Activated CD4-positive, alpha-beta memory T cell treated with anti-CD3 and anti-CD28 coated beads for 36 hours (primary cell): ENCODE measurements around the gene ZDHHC22. TPM values are rescaled to one million over a fixed set of nuclear protein-coding genes. Genes with fewer than 3 reads are reported as not detected.

Experiments used
- CTCF ChIA-PET: fragments of 350-600 bp; sonication (Branson Sonifier 250); formaldehyde crosslinking; loops from one replicate; lab custom pipeline; 2021; ENCODE audit warnings: antibody characterized with exemption, inconsistent platforms; lab: Charles Lee
- POLR2A ChIA-PET: fragments of 350-600 bp; sonication (Branson Sonifier 250); formaldehyde crosslinking; loops from one replicate; lab custom pipeline; 2021; ENCODE audit warnings: antibody characterized with exemption; lab: Charles Lee
- DNase-seq: peaks from one replicate; pipeline ENCODE4 v3.0.0-alpha.2; 2020
- H3K27ac Mint-ChIP-seq: one replicate; pipeline ENCODE4 v1.8.0; 2021; ENCODE audit warnings: mixed read lengths
- H3K27me3 Mint-ChIP-seq: one replicate; pipeline ENCODE4 v1.8.0; 2021; ENCODE audit warnings: mixed read lengths
- H3K36me3 Mint-ChIP-seq: one replicate; pipeline ENCODE4 v1.8.0; 2021; ENCODE audit warnings: mixed read lengths
- H3K4me1 Mint-ChIP-seq: one replicate; pipeline ENCODE4 v1.8.0; 2021; ENCODE audit warnings: low read depth, mixed read lengths
- H3K4me3 Mint-ChIP-seq: one replicate; pipeline ENCODE4 v1.8.0; 2021; ENCODE audit warnings: mild to moderate bottlenecking, mixed read lengths
- H3K9me3 Mint-ChIP-seq: one replicate; pipeline ENCODE4 v1.8.0; 2021; ENCODE audit warnings: mixed read lengths
- intact Hi-C: fragments of 100-400 bp; cut with micrococcal nuclease; formaldehyde crosslinking; loops from one replicate; pipeline ENCODE4 v1.15.1; 2023
- total RNA-seq, 2 experiments: library from RNA; stranded (reverse); gene quantifications; one replicate each; pipeline ENCODE4 v1.2.3, GENCODE V29; 2021

ZDHHC22 gene
- not detected for total RNA-seq

- H3K9me3 Mint-ChIP-seq, result no peaks in the 10 kb centered on the region
- intact Hi-C loops, result no loop called here
- H3K4me3 Mint-ChIP-seq, result peak within 1 kb of the TSS; percentile 25
Observed at GRCh38 chr14:77141214-77142004, at the start of gene ZDHHC22. Gene ZDHHC22, minus strand, starts transcription at chr14:77141791. Its CDS starts 2,053 bp downstream, at chr14:77139738.

GRCh38 chr14:77190977-77191376, 49.4 kb upstream of the ZDHHC22 start:
- ChIA-PET CTCF (interaction anchor here (1.7 kb wide), 1 partner anchor 22 kb away, joined by 7 read pairs; no protein-coding TSS in a partner anchor), POLR2A (interaction anchor here (0.5 kb wide), 1 partner anchor 93 kb away, joined by 3 read pairs; the partner anchor contains the start of gene CIPC)
- no peak overlapping the region for H3K4me3 Mint-ChIP-seq

More at GRCh38 chr14:77141214-77142004, at the start of gene ZDHHC22:
- no peaks in the 10 kb centered on the region for H3K36me3 Mint-ChIP-seq
- H3K27ac Mint-ChIP-seq, result no peak within 1 kb of the TSS
- no peak for DNase-seq
- POLR2A ChIA-PET, result no interaction called here
- H3K4me1 Mint-ChIP-seq, result peaks cover 23% of the 10 kb centered on the region
- peaks cover 67% of the 10 kb centered on the region for H3K27me3 Mint-ChIP-seq
- CTCF ChIA-PET, result interaction anchor here (1.2 to 4.9 kb wide), 6 partner anchors 12 to 174 kb away, joined by 3 to 29 read pairs (median 8); no protein-coding TSS in a partner anchor

GRCh38 chr14:77189479-77189878, 47.9 kb upstream of the ZDHHC22 start:
- Mint-ChIP-seq H3K36me3 (no peaks in the 10 kb centered on the region), H3K4me3 (no peak overlapping the region), H3K27me3 (peaks cover 3% of the 10 kb centered on the region), H3K27ac (no peak overlapping the region), H3K9me3 (no peaks in the 10 kb centered on the region), H3K4me1 (peaks cover 3% of the 10 kb centered on the region)
- CTCF ChIA-PET, result no interaction called here
- intact Hi-C loops, result no loop called here
- DNase-seq, result no peak
- POLR2A ChIA-PET, result no interaction called here

More at GRCh38 chr14:77190977-77191376, 49.4 kb upstream of the ZDHHC22 start:
- Mint-ChIP-seq H3K36me3 (no peaks in the 10 kb centered on the region), H3K9me3 (no peaks in the 10 kb centered on the region), H3K27ac (no peak overlapping the region), H3K4me1 (no peaks in the 10 kb centered on the region), H3K27me3 (peaks cover 7% of the 10 kb centered on the region)
- intact Hi-C loops, result no loop called here
- no peak for DNase-seq

GRCh38 chr14:77187649-77188012, 46.0 kb upstream of the ZDHHC22 start:
- ChIA-PET POLR2A (no interaction called here), CTCF (no interaction called here)
- intact Hi-C loops, result no loop called here
- Mint-ChIP-seq H3K9me3 (no peaks in the 10 kb centered on the region), H3K36me3 (no peaks in the 10 kb centered on the region), H3K27ac (no peak overlapping the region), H3K27me3 (peaks cover 7% of the 10 kb centered on the region), H3K4me1 (peaks cover 9% of the 10 kb centered on the region), H3K4me3 (no peak overlapping the region)
- DNase-seq, result no peak

- H3K4me3 Mint-ChIP-seq, result no peak overlapping the region
- no peaks in the 10 kb centered on the region for H3K9me3 Mint-ChIP-seq
- intact Hi-C loops, result no loop called here
- H3K27me3 Mint-ChIP-seq, result peaks cover 8% of the 10 kb centered on the region
- ChIA-PET CTCF (no interaction called here), POLR2A (no interaction called here)
- no peak overlapping the region for H3K27ac Mint-ChIP-seq
- peaks cover 13% of the 10 kb centered on the region for H3K4me1 Mint-ChIP-seq
- DNase-seq, result no peak
- no peaks in the 10 kb centered on the region for H3K36me3 Mint-ChIP-seq
Observed at GRCh38 chr14:77186911-77187648, 45.5 kb upstream of the ZDHHC22 start.

- Mint-ChIP-seq H3K36me3 (no peaks in the 10 kb centered on the region), H3K4me3 (no peak overlapping the region), H3K4me1 (peaks cover 17% of the 10 kb centered on the region), H3K9me3 (no peaks in the 10 kb centered on the region), H3K27ac (no peak overlapping the region), H3K27me3 (peaks cover 11% of the 10 kb centered on the region)
- no peak for DNase-seq
- CTCF ChIA-PET, result interaction anchor here (1.3 kb wide), 1 partner anchor 131 kb away, joined by 4 read pairs; no protein-coding TSS in a partner anchor
- intact Hi-C loops, result no loop called here
- POLR2A ChIA-PET, result no interaction called here
Observed at GRCh38 chr14:77185093-77185465, 43.5 kb upstream of the ZDHHC22 start.

GRCh38 chr14:77184396-77185092, 43.0 kb upstream of the ZDHHC22 start:
- Mint-ChIP-seq H3K27me3 (peaks cover 11% of the 10 kb centered on the region), H3K9me3 (no peaks in the 10 kb centered on the region), H3K4me3 (no peak overlapping the region), H3K36me3 (no peaks in the 10 kb centered on the region), H3K27ac (peak overlapping the region; percentile 0), H3K4me1 (peaks cover 17% of the 10 kb centered on the region)
- intact Hi-C loops, result no loop called here
- DNase-seq, result peak; percentile 15
- POLR2A ChIA-PET, result no interaction called here
- CTCF ChIA-PET, result interaction anchor here (1.3 kb wide), 1 partner anchor 132 kb away, joined by 4 read pairs; no protein-coding TSS in a partner anchor

GRCh38 chr14:77183896-77184295, 42.3 kb upstream of the ZDHHC22 start:
- Mint-ChIP-seq H3K27me3 (peaks cover 8% of the 10 kb centered on the region), H3K9me3 (no peaks in the 10 kb centered on the region), H3K4me3 (no peak overlapping the region), H3K36me3 (no peaks in the 10 kb centered on the region), H3K27ac (no peak overlapping the region), H3K4me1 (peaks cover 17% of the 10 kb centered on the region)
- intact Hi-C loops, result no loop called here
- POLR2A ChIA-PET, result no interaction called here
- CTCF ChIA-PET, result interaction anchor here (1.3 kb wide), 1 partner anchor 132 kb away, joined by 4 read pairs; no protein-coding TSS in a partner anchor
- no peak for DNase-seq

GRCh38 chr14:77181603-77182437, 40.2 kb upstream of the ZDHHC22 start, which contains the start of gene TMEM63C:
Gene TMEM63C, plus strand, starts transcription at chr14:77181798. Its CDS starts 37,016 bp downstream, at chr14:77218814.
- peak within 1 kb of the TSS; percentile 67 for H3K4me3 Mint-ChIP-seq

GRCh38 chr14:77180726-77181602, 39.4 kb upstream of the ZDHHC22 start:
- CTCF ChIA-PET, result interaction anchor here (1.1 to 1.2 kb wide), 2 partner anchors 28 to 110 kb away, joined by 3 to 4 read pairs; no protein-coding TSS in a partner anchor
- DNase-seq, result no peak
- Mint-ChIP-seq H3K9me3 (no peaks in the 10 kb centered on the region), H3K36me3 (no peaks in the 10 kb centered on the region), H3K27me3 (peaks cover 9% of the 10 kb centered on the region), H3K27ac (no peak overlapping the region), H3K4me3 (peak overlapping the region; percentile 67), H3K4me1 (peaks cover 21% of the 10 kb centered on the region)
- POLR2A ChIA-PET, result interaction anchor here (0.6 kb wide), 1 partner anchor 9 kb away, joined by 3 read pairs; no protein-coding TSS in a partner anchor
- intact Hi-C loops, result no loop called here

More at GRCh38 chr14:77181603-77182437, 40.2 kb upstream of the ZDHHC22 start, which contains the start of gene TMEM63C:
- Mint-ChIP-seq H3K27ac (no peak within 1 kb of the TSS), H3K36me3 (no peaks in the 10 kb centered on the region), H3K4me1 (peaks cover 17% of the 10 kb centered on the region), H3K9me3 (no peaks in the 10 kb centered on the region), H3K27me3 (peaks cover 9% of the 10 kb centered on the region)
- ChIA-PET POLR2A (interaction anchor here (0.6 kb wide), 1 partner anchor 10 kb away, joined by 3 read pairs; no protein-coding TSS in a partner anchor), CTCF (interaction anchor here (1.1 kb wide), 1 partner anchor 111 kb away, joined by 4 read pairs; no protein-coding TSS in a partner anchor)
- intact Hi-C loops, result no loop called here
- peak; percentile 80 for DNase-seq
